Ovary (tissue), 9 donors: ENCODE results near the gene SLC38A10. TPM values are rescaled to one million over a fixed set of nuclear protein-coding genes. Genes with fewer than 3 reads are reported as not detected.

ENCODE experiments used
- DNase-seq, 5 donors: peaks; one replicate each; pipeline ENCODE4 v3.0.0-alpha.2; 2019 to 2020
- H3K27ac ChIP-seq, 2 donors: fragments of 200-600 bp; one replicate each; pipeline versions ENCODE4 v1.5.1 to v1.8.0; 2019 to 2022
- H3K27me3 ChIP-seq: fragments of 200-600 bp; one replicate; pipeline ENCODE4 v1.8.0; 2022
- H3K36me3 ChIP-seq: fragments of 200-600 bp; sonication (generic); one replicate; pipeline ENCODE4 v1.5.1; 2019
- H3K4me1 ChIP-seq: one replicate; pipeline ENCODE4 v1.8.1; 2013; ENCODE audit warnings: mild to moderate bottlenecking, moderate library complexity; ENCODE audit not compliant: insufficient read depth
- H3K4me3 ChIP-seq: fragments of 200-600 bp; sonication (generic); one replicate; pipeline ENCODE4 v1.5.1; 2017
- H3K9me3 ChIP-seq, 2 donors: fragments of 200-600 bp in 1 of 2; sonication (generic) in 1 of 2; one replicate each; pipeline versions ENCODE4 v1.5.1 to v1.8.1; 2013 to 2019; ENCODE audit warnings: mild to moderate bottlenecking in 1 of 2, moderate library complexity in 1 of 2
- EP300 ChIP-seq: sonication (generic); formaldehyde crosslinking; IDR thresholded peaks from one replicate; pipeline ENCODE4 v1.6.1; 2017; ENCODE audit warnings: antibody characterized with exemption
- POLR2A ChIP-seq: fragments of 450-650 bp; IDR thresholded peaks from one replicate; pipeline ENCODE4 v1.6.1; 2017; ENCODE audit warnings: antibody characterized with exemption, mild to moderate bottlenecking, moderate library complexity
- WGBS, 3 donors: extraction: QIAGEN DNeasy Blood & Tissue Kit in 1 of 3; methylation state at CpG; one replicate each; pipeline versions ENCODE4 v1.1.5 to v1.1.7; 2013 to 2017; 5-methylcytosine and 5-hydroxymethylcytosine counted together
- intact Hi-C, 4 donors: fragments of 100-400 bp; cut with DNase I; formaldehyde crosslinking; loops; one replicate each; pipeline versions ENCODE4 v1.11.0 to v1.15.1; 2022 to 2023
- polyA plus RNA-seq, 2 donors: library from polyadenylated mRNA; stranded (reverse); fragments of 200-250 nt in 1 of 2; fragments of 350-450 nt in 1 of 2; fragmentation: Illumina TruSeq in 1 of 2; extraction: RNeasy Lipid Tissue Mini Kit (QIAGEN cat#74804) in 1 of 2; gene quantifications; one replicate each; pipeline ENCODE4 v1.2.3, GENCODE V29; 2013 to 2014
- total RNA-seq, 7 donors: library from RNA; depleted of rRNA in 2 of 7; stranded (reverse); fragments of >200 nt in 2 of 7; fragmentation: NEBNext Ultra II Directional in 3 of 7; extraction: Animal tissue kit (Norgen Biotek cat#: 25700) in 3 of 7; gene quantifications; one replicate each; pipeline versions ENCODE4 v1.1.0 to v1.2.4, GENCODE V29; 2016 to 2023
- TF ChIP-seq, protein P1 (sequence below), 3 donors: fragments of 450-650 bp in 2 of 3; fragments of 200-600 bp in 1 of 3; IDR thresholded peaks; one replicate each; pipeline versions ENCODE4 v1.5.1 to v1.8.0; 2016 to 2022; ENCODE audit warnings: antibody characterized with exemption in 3 of 3, mild to moderate bottlenecking in 1 of 3
- donor health status: DM: no; HTN: no; CAD: no; lungs with moderate emphysema.
- donor health status: DM: no; HTN: no; CAD: no.
- donor health status: Bipolar disorder and iron deficiency.
- donor health status: DM: yes; HTN: yes; CAD: no.
- donor health status: DM: no; HTN: no; CAD: no.
- donor health status: DM: yes; HTN: yes; CAD: no.

The SLC38A10 gene
- total and polyA plus RNA-seq, 9 donors = 11.5 to 75.7 (median 64.3) TPM

DNA sequence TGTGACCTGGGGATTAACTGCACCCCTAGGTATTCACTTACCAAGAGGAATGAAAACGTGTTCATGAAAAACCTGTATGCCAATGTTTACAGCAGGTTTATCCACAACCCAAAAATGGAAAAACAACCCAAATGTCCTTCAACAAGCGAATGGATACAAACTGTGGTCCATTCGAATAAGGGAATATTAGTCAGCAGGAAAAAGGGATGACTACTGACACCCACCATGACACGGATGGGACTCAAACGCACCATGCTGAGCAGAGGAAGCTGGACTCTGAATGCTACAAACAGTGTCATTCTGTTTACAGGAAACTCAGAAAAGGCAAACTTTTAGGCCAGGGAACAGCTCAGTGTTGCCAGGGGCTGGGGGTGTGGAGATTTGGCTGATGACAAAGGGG, 4.9 kb downstream of the SLC38A10 start:
- TF ChIP-seq, protein P1, sequence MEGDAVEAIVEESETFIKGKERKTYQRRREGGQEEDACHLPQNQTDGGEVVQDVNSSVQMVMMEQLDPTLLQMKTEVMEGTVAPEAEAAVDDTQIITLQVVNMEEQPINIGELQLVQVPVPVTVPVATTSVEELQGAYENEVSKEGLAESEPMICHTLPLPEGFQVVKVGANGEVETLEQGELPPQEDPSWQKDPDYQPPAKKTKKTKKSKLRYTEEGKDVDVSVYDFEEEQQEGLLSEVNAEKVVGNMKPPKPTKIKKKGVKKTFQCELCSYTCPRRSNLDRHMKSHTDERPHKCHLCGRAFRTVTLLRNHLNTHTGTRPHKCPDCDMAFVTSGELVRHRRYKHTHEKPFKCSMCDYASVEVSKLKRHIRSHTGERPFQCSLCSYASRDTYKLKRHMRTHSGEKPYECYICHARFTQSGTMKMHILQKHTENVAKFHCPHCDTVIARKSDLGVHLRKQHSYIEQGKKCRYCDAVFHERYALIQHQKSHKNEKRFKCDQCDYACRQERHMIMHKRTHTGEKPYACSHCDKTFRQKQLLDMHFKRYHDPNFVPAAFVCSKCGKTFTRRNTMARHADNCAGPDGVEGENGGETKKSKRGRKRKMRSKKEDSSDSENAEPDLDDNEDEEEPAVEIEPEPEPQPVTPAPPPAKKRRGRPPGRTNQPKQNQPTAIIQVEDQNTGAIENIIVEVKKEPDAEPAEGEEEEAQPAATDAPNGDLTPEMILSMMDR (IDR thresholded peaks at IDR 0.05) = no peak
- no peak for TF ChIP-seq EP300
- no peak for TF ChIP-seq POLR2A
- intact Hi-C loops = loop anchor here in 1 of 4 donors (5.0 to 10.0 kb wide), 2 partner anchors 105 to 192 kb away; partner anchors contain the start of gene BAHCC1
- 92 to 96% (median 92%) methylated on average over 5 of the region's 5 CpGs for WGBS, 3 donors
- no peak for DNase-seq
- Histone ChIP-seq H3K27me3 (no peaks in the 10 kb centered on the region), H3K9me3 (no peaks in the 10 kb centered on the region), H3K4me1 (peaks cover 7% of the 10 kb centered on the region), H3K27ac (no peak overlapping the region), H3K4me3 (no peak overlapping the region), H3K36me3 (no peaks in the 10 kb centered on the region)

DNA sequence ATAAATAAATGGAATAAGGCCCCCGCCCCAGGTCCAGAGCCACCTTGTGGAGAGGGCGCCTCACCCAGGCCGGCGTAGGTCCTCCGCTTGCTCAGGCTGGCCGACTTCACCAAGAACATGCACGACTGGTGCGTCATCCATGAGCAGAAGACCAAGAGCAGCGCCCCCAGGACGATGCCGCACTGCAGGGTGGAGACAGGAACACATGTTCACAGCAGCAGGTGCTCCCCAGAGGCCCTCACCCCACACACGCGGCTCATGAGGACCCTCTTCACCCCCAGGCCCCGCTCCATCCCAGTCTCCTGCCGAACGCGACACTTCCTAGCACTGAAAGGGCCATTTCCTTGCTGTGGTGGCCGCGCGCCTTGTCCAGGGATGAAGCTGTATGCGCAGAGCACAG, 5.5 kb downstream of the SLC38A10 start:
- H3K27ac ChIP-seq = no peak overlapping the region
- no peaks in the 10 kb centered on the region for H3K36me3 ChIP-seq
- H3K27me3 ChIP-seq = no peaks in the 10 kb centered on the region
- H3K4me1 ChIP-seq = peaks cover 9% of the 10 kb centered on the region
- no peak for TF ChIP-seq POLR2A
- TF ChIP-seq EP300 = no peak
- TF ChIP-seq, protein P1 (IDR thresholded peaks at IDR 0.05) = no peak
- no peak for DNase-seq
- H3K9me3 ChIP-seq = no peaks in the 10 kb centered on the region
- H3K4me3 ChIP-seq = no peak overlapping the region
- 94 to 97% (median 94%) methylated on average over 21 of the region's 21 CpGs for WGBS, 3 donors
- intact Hi-C loops = loop anchor here in 1 of 4 donors (5.0 to 10.0 kb wide), 2 partner anchors 105 to 193 kb away; partner anchors contain the start of gene BAHCC1

DNA sequence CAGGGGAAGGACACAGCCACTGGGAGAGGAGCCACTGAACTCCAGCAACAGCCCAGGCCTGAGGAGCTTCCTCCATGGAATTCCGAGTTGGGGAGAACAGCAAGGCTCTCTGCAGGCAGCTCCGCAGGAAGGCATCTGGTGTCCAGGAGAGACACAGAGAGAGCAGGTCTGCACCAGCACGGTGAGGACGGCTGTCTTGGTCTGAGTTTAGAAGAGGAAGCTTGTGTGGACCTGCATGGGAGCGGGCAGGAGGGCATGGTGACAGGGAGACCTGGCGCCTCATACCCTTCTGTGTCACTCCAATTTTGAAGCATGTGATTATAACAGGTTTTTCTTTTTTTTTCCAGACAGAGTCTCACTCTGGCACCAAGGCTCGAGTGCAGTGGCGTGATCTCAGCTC, 6.4 kb downstream of the SLC38A10 start:
- Histone ChIP-seq H3K9me3 (no peaks in the 10 kb centered on the region), H3K4me1 (peaks cover 7% of the 10 kb centered on the region), H3K27ac (no peak overlapping the region), H3K27me3 (no peaks in the 10 kb centered on the region), H3K4me3 (no peak overlapping the region), H3K36me3 (no peaks in the 10 kb centered on the region)
- WGBS, 3 donors = 89 to 93% (median 90%) methylated on average over 8 of the region's 8 CpGs
- DNase-seq = no peak
- TF ChIP-seq, protein P1 (IDR thresholded peaks at IDR 0.05) = no peak
- TF ChIP-seq POLR2A (no peak), EP300 (no peak)
- intact Hi-C loops = no loop called here

DNA sequence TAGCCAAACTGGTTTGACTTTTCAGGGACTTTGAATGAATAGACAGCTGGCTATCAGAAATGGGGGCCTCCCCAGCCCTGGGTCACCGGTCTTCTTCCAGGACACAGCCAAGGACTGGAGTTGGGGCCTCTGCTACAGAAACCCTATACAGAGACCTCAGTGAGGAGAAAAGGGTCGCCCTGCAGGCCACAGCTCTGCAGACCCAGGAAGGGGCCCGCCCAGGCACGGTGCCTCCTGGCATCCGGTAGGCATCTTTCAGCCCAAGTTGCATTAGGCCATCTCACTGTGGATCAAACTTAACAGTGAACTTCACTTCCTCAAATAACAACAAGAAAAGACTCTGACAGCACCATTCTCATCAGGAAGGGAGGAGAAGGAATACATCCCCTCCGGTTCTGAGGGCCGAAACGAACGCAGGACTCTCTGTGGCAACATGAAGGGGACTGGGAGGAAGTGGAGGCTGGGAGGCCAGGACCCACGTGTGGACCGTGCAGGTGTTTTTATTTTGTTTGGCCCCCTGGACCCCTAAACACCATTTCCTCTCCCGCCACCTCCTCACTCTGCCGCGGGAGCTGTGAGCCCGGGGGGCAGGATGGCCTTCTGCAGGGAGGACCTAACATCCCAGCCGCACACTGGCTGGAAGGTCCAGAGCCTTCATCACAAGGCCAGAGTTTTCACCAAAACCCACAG, 7.2 kb downstream of the SLC38A10 start:
- no peak for DNase-seq
- H3K27me3 ChIP-seq = no peaks in the 10 kb centered on the region
- H3K9me3 ChIP-seq = no peaks in the 10 kb centered on the region
- WGBS, 3 donors = 78 to 82% (median 80%) methylated on average over 16 of the region's 16 CpGs
- H3K36me3 ChIP-seq = no peaks in the 10 kb centered on the region
- H3K4me3 ChIP-seq = no peak overlapping the region
- intact Hi-C loops = no loop called here
- H3K27ac ChIP-seq = no peak overlapping the region
- peaks cover 5% of the 10 kb centered on the region for H3K4me1 ChIP-seq
- TF ChIP-seq, protein P1 (IDR thresholded peaks at IDR 0.05) = no peak
- no peak for TF ChIP-seq EP300
- no peak for TF ChIP-seq POLR2A
